IMR-90 (cell line): Measurements from ENCODE around the gene NECTIN2. TPM values are rescaled to one million over a fixed set of nuclear protein-coding genes. Genes with fewer than 3 reads are reported as not detected.

Experiments used
- ATAC-seq: fragments of 200-7000 bp; cut with Tn5 transposase; 2 replicates; pipeline ENCODE4 v1.9.1; 2020; ENCODE audit warnings: low read depth, mild to moderate bottlenecking, moderate library complexity
- BruUV-seq: library from RNA; stranded (reverse); fragments of 400-500 nt; replicated peaks from 2 replicates; lab custom pipeline; 2021; lab: Mats Ljungman, UMichigan
- CTCF ChIA-PET: fragments of 300-600 bp; formaldehyde crosslinking; extraction: SDS; loops from one replicate; lab custom pipeline; 2021; ENCODE audit warnings: antibody characterized with exemption; lab: Yijun Ruan, JAX
- POLR2A ChIA-PET: fragments of 300-600 bp; sonication (Branson Sonifier 250); formaldehyde crosslinking; loops from one replicate; lab custom pipeline; 2022; ENCODE audit warnings: antibody characterized with exemption; ENCODE audit not compliant: unreplicated experiment; lab: Charles Lee
- DNase-seq: peaks from one replicate; pipeline ENCODE4 v3.0.0; 2013
- H2AFZ ChIP-seq: replicated peaks from 2 replicates; pipeline ENCODE3; 2013; ENCODE audit warnings: low read length, mild to moderate bottlenecking; ENCODE audit not compliant: poor library complexity
- H2AK5ac ChIP-seq: 2 replicates; pipeline ENCODE4 v1.6.1; 2013; ENCODE audit warnings: low read depth, low read length, inconsistent platforms
- H2AK9ac ChIP-seq: replicated peaks from 2 replicates; pipeline ENCODE3; 2013; ENCODE audit warnings: mild to moderate bottlenecking, low read depth, low read length, moderate library complexity; ENCODE audit not compliant: poor library complexity
- H2BK120ac ChIP-seq: 2 replicates; pipeline ENCODE4 v1.6.1; 2013; ENCODE audit warnings: low read depth, low read length, inconsistent platforms
- H2BK15ac ChIP-seq: 3 replicates; pipeline ENCODE4 v1.6.1; 2013; ENCODE audit warnings: low read depth, low read length, inconsistent platforms
- H2BK20ac ChIP-seq: 2 replicates; pipeline ENCODE4 v1.6.1; 2013; ENCODE audit warnings: low read depth, mild to moderate bottlenecking, inconsistent platforms, low read length, moderate library complexity
- H2BK5ac ChIP-seq: 2 replicates; pipeline ENCODE4 v1.6.1; 2013; ENCODE audit warnings: mild to moderate bottlenecking, low read depth, low read length, inconsistent platforms; ENCODE audit not compliant: poor library complexity, severe bottlenecking
- H3K14ac ChIP-seq: replicated peaks from 2 replicates; pipeline ENCODE4 v1.6.1; 2013; ENCODE audit warnings: low read depth, low read length, inconsistent platforms
- H3K18ac ChIP-seq: 2 replicates; pipeline ENCODE4 v1.6.1; 2013; ENCODE audit warnings: low read depth, low read length, control low read depth
- H3K23ac ChIP-seq: 2 replicates; pipeline ENCODE4 v1.6.1; 2013; ENCODE audit warnings: low read depth, low read length, inconsistent platforms
- H3K27ac ChIP-seq: 2 replicates; pipeline ENCODE4 v1.5.1; 2013; ENCODE audit warnings: mild to moderate bottlenecking, control low read depth, low read length; ENCODE audit not compliant: insufficient read depth
- H3K27me3 ChIP-seq: 2 replicates; pipeline ENCODE4 v1.6.1; 2013; ENCODE audit warnings: low read length; ENCODE audit not compliant: control insufficient read depth, insufficient read depth
- H3K36me3 ChIP-seq: 2 replicates; pipeline ENCODE4 v1.6.1; 2013; ENCODE audit warnings: low read length, mixed read lengths; ENCODE audit not compliant: control insufficient read depth, insufficient read depth
- H3K4ac ChIP-seq: 2 replicates; pipeline ENCODE4 v1.6.1; 2013; ENCODE audit warnings: low read depth, low read length, inconsistent platforms
- H3K4me1 ChIP-seq: 2 replicates; pipeline ENCODE4 v1.6.1; 2013; ENCODE audit warnings: low read length, mixed read lengths; ENCODE audit not compliant: control insufficient read depth, insufficient read depth
- H3K4me2 ChIP-seq: 2 replicates; pipeline ENCODE4 v1.6.1; 2013; ENCODE audit warnings: low read depth, mild to moderate bottlenecking, control low read depth, low read length, moderate library complexity
- H3K4me3 ChIP-seq: 2 replicates; pipeline ENCODE4 v1.5.1; 2013; ENCODE audit warnings: low read depth, mild to moderate bottlenecking, control low read depth, low read length, moderate library complexity; ENCODE audit not compliant: insufficient read depth
- H3K56ac ChIP-seq: 2 replicates; pipeline ENCODE4 v1.6.1; 2013; ENCODE audit warnings: low read length, inconsistent platforms; ENCODE audit not compliant: insufficient read depth; ENCODE audit errors: extremely low read depth
- H3K79me1 ChIP-seq, 2 experiments: 2 replicates each; pipeline ENCODE4 v1.6.1; 2013; ENCODE audit warnings: low read length in 2 of 2, inconsistent platforms in 1 of 2, low read depth in 1 of 2
- H3K9ac ChIP-seq: 2 replicates; pipeline ENCODE4 v1.6.1; 2013; ENCODE audit warnings: low read depth, low read length, control low read depth
- H3K9me1 ChIP-seq: 2 replicates; pipeline ENCODE4 v1.6.1; 2013; ENCODE audit warnings: low read length, inconsistent platforms; ENCODE audit not compliant: insufficient read depth
- H3K9me3 ChIP-seq: 2 replicates; pipeline ENCODE4 v1.6.1; 2013; ENCODE audit warnings: low read length; ENCODE audit not compliant: control insufficient read depth, insufficient read depth
- H4K20me1 ChIP-seq: 2 replicates; pipeline ENCODE4 v1.6.1; 2013; ENCODE audit warnings: low read length, inconsistent platforms; ENCODE audit not compliant: insufficient read depth
- H4K5ac ChIP-seq: 2 replicates; pipeline ENCODE4 v1.6.1; 2013; ENCODE audit warnings: mild to moderate bottlenecking, low read depth, low read length, control low read depth
- H4K8ac ChIP-seq, 2 experiments: 2 replicates each; pipeline ENCODE4 v1.6.1; 2013; ENCODE audit warnings: low read depth in 2 of 2, low read length in 2 of 2, control low read depth in 1 of 2, inconsistent platforms in 1 of 2
- H4K91ac ChIP-seq: 2 replicates; pipeline ENCODE4 v1.6.1; 2013; ENCODE audit warnings: low read depth, low read length, inconsistent platforms; ENCODE audit not compliant: insufficient read depth
- BHLHE40 ChIP-seq: fragments of 150-350 bp; IDR thresholded peaks from 2 replicates; pipeline ENCODE4 v1.6.1; 2016; ENCODE audit warnings: mild to moderate bottlenecking, low read depth, low read length
- CEBPB ChIP-seq: IDR thresholded peaks from 2 replicates; pipeline ENCODE4 v1.6.1; 2012; ENCODE audit warnings: low read depth, low read length, improper control_type of control experiment
- CHD1 ChIP-seq: IDR thresholded peaks from 2 replicates; pipeline ENCODE4 v1.6.1; 2012; ENCODE audit warnings: low read depth, low read length, improper control_type of control experiment
- FOS ChIP-seq: fragments of 150-350 bp; IDR thresholded peaks from 2 replicates; pipeline ENCODE4 v1.6.1; 2016; ENCODE audit warnings: low read depth, low read length
- MAFK ChIP-seq: IDR thresholded peaks from 2 replicates; pipeline ENCODE4 v1.6.1; 2012; ENCODE audit warnings: low read depth, low read length, improper control_type of control experiment
- MAZ ChIP-seq: IDR thresholded peaks from 2 replicates; pipeline ENCODE4 v1.6.1; 2012; ENCODE audit warnings: low read depth, mild to moderate bottlenecking, low read length, improper control_type of control experiment, moderate library complexity, borderline replicate concordance
- MXI1 ChIP-seq: IDR thresholded peaks from 2 replicates; pipeline ENCODE4 v1.6.1; 2012; ENCODE audit warnings: low read depth, mild to moderate bottlenecking, low read length, moderate library complexity, borderline replicate concordance
- NFE2L2 ChIP-seq: fragments of 150-350 bp; IDR thresholded peaks from 2 replicates; pipeline ENCODE4 v1.6.1; 2016; ENCODE audit warnings: low read depth, mild to moderate bottlenecking, low read length
- POLR2A ChIP-seq: IDR thresholded peaks from 2 replicates; pipeline ENCODE4 v1.6.1; 2012; ENCODE audit warnings: mild to moderate bottlenecking, low read depth, low read length
- RAD21 ChIP-seq: IDR thresholded peaks from 2 replicates; pipeline ENCODE4 v1.6.1; 2012; ENCODE audit warnings: low read length, improper control_type of control experiment
- RCOR1 ChIP-seq: IDR thresholded peaks from 2 replicates; pipeline ENCODE4 v1.6.1; 2012; ENCODE audit warnings: mild to moderate bottlenecking, low read length, improper control_type of control experiment; ENCODE audit not compliant: insufficient replicate concordance
- RFX5 ChIP-seq: IDR thresholded peaks from 2 replicates; pipeline ENCODE4 v1.8.0; 2012; ENCODE audit warnings: low read depth, mild to moderate bottlenecking, low read length, moderate library complexity
- SMC3 ChIP-seq: fragments of 150-350 bp; IDR thresholded peaks from 2 replicates; pipeline ENCODE4 v1.6.1; 2016; ENCODE audit warnings: low read depth, mild to moderate bottlenecking, antibody characterized with exemption, low read length, moderate library complexity
- WGBS, 2 experiments: methylation state at CpG; one replicate each; pipeline versions ENCODE4 v1.1.5 to v1.1.7; 2013; ENCODE audit warnings: missing lambda C conversion rate in 2 of 2; ENCODE audit not compliant: insufficient read length in 1 of 2; ENCODE audit errors: extremely low coverage in 2 of 2; 5-methylcytosine and 5-hydroxymethylcytosine counted together
- dilution Hi-C: fragments of 300-500 bp; cut with HindIII; formaldehyde crosslinking; loops from one replicate; pipeline ENCODE4 v1.14.3; 2018; ENCODE audit warnings: low sequenced_read_pairs; ENCODE audit not compliant: unreplicated experiment
- in situ Hi-C: fragments of 300-500 bp; cut with MboI; formaldehyde crosslinking; loops from 3 replicates; pipeline ENCODE4 v1.14.3; 2019; ENCODE audit warnings: low sequenced_read_pairs, inconsistent platforms, mixed read lengths
- intact Hi-C: fragments of 100-400 bp; cut with micrococcal nuclease; formaldehyde crosslinking; loops from 2 replicates; pipeline ENCODE4 v1.10.0; 2022
- polyA plus RNA-seq, 3 experiments: library from polyadenylated mRNA; depleted of rRNA; stranded (reverse); fragments of >200 nt; gene quantifications; 2 replicates each; pipeline ENCODE4 v1.2.3, GENCODE V29; 2012; ENCODE audit warnings: low replicate concordance in 1 of 3
- total RNA-seq: library from RNA; depleted of rRNA; stranded (reverse); fragments of >200 nt; gene quantifications from 2 replicates; pipeline ENCODE4 v1.2.3, GENCODE V29; 2012
- TF ChIP-seq, protein P1 (sequence below): fragments of 150-350 bp; IDR thresholded peaks from 2 replicates; pipeline ENCODE4 v1.6.1; 2017; ENCODE audit warnings: mild to moderate bottlenecking, antibody characterized with exemption, low read length, low read depth
- TF ChIP-seq, protein P2 (sequence below): conservative IDR thresholded peaks from 2 replicates; pipeline ENCODE4 v1.5.1; 2012; ENCODE audit warnings: mild to moderate bottlenecking, low read depth, low read length, improper control_type of control experiment
- TF ChIP-seq, protein P3 (sequence below): fragments of 150-350 bp; IDR thresholded peaks from 2 replicates; pipeline ENCODE4 v1.6.1; 2016; ENCODE audit warnings: low read depth, mild to moderate bottlenecking, low read length, moderate library complexity, borderline replicate concordance

The NECTIN2 gene
- total and polyA plus RNA-seq, 2 of the 4 experiments (the other 2 are of a cell fraction), result 77.8 to 170 TPM

DNA sequence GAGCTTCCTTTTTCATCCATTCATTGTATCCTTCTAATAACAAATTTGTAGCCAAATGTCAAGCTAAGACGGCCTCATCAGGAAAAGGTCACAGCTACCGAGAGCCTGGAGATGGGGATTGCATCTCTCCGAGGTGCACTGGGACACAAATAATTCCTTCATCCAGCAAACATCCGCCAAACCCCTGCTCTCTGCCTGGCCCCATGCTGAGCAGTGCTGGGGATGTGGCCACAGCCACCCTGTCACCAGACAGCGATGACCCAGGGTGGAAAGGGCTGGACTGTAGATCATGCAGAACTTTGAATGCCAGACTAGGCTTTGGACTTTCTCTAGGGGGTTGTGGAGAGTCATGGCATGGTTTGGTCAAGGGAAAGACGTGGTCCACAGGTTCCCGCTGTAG lies 46.8 kb downstream of the NECTIN2 start:
- Histone ChIP-seq H3K36me3 (peaks cover 45% of the 10 kb centered on the region), H3K9ac (no peak overlapping the region), H4K20me1 (peaks cover 10% of the 10 kb centered on the region), H2AK9ac (no peak overlapping the region), H2BK120ac (no peak overlapping the region), H4K5ac (no peak overlapping the region), H2BK15ac (no peak overlapping the region), H2BK20ac (no peak overlapping the region), H4K91ac (no peak overlapping the region), H3K4me3 (no peak overlapping the region), H3K4me2 (no peak overlapping the region), H3K56ac (no peak overlapping the region), H4K8ac (no peak overlapping the region), H2BK5ac (no peak overlapping the region), H3K4me1 (peaks cover 4% of the 10 kb centered on the region), H2AK5ac (no peak overlapping the region), H3K9me3 (no peaks in the 10 kb centered on the region), H3K27me3 (no peaks in the 10 kb centered on the region), H3K27ac (no peak overlapping the region), H3K23ac (no peak overlapping the region), H3K9me1 (peaks cover 7% of the 10 kb centered on the region), H3K18ac (no peak overlapping the region), H3K4ac (no peak overlapping the region), H2AFZ (no peak overlapping the region), H3K14ac (no peak overlapping the region), H3K79me1 (peaks cover 20 to 43% of the 10 kb centered on the region in 2 experiments)
- BruUV-seq, result no TSS peak
- 100% methylated on average over 3 of the region's 7 CpGs; no CpG with 5 or more reads in 1 of the 2 experiments for WGBS, 2 experiments
- ChIA-PET POLR2A (no interaction called here), CTCF (interaction anchor here (0.8 kb wide), 1 partner anchor 59 kb away, joined by 4 read pairs; no protein-coding TSS in a partner anchor)
- no peak for TF ChIP-seq CHD1
- no peak for TF ChIP-seq MXI1
- TF ChIP-seq RFX5, result no peak
- TF ChIP-seq, protein P1, sequence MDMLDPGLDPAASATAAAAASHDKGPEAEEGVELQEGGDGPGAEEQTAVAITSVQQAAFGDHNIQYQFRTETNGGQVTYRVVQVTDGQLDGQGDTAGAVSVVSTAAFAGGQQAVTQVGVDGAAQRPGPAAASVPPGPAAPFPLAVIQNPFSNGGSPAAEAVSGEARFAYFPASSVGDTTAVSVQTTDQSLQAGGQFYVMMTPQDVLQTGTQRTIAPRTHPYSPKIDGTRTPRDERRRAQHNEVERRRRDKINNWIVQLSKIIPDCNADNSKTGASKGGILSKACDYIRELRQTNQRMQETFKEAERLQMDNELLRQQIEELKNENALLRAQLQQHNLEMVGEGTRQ, result no peak
- TF ChIP-seq SMC3, result no peak
- no peak for TF ChIP-seq MAZ
- TF ChIP-seq FOS, result no peak
- no peak for TF ChIP-seq RAD21
- TF ChIP-seq RCOR1, result no peak
- TF ChIP-seq, protein P2, sequence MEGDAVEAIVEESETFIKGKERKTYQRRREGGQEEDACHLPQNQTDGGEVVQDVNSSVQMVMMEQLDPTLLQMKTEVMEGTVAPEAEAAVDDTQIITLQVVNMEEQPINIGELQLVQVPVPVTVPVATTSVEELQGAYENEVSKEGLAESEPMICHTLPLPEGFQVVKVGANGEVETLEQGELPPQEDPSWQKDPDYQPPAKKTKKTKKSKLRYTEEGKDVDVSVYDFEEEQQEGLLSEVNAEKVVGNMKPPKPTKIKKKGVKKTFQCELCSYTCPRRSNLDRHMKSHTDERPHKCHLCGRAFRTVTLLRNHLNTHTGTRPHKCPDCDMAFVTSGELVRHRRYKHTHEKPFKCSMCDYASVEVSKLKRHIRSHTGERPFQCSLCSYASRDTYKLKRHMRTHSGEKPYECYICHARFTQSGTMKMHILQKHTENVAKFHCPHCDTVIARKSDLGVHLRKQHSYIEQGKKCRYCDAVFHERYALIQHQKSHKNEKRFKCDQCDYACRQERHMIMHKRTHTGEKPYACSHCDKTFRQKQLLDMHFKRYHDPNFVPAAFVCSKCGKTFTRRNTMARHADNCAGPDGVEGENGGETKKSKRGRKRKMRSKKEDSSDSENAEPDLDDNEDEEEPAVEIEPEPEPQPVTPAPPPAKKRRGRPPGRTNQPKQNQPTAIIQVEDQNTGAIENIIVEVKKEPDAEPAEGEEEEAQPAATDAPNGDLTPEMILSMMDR, result no peak
- TF ChIP-seq POLR2A, result no peak
- TF ChIP-seq MAFK, result no peak
- TF ChIP-seq, protein P3, sequence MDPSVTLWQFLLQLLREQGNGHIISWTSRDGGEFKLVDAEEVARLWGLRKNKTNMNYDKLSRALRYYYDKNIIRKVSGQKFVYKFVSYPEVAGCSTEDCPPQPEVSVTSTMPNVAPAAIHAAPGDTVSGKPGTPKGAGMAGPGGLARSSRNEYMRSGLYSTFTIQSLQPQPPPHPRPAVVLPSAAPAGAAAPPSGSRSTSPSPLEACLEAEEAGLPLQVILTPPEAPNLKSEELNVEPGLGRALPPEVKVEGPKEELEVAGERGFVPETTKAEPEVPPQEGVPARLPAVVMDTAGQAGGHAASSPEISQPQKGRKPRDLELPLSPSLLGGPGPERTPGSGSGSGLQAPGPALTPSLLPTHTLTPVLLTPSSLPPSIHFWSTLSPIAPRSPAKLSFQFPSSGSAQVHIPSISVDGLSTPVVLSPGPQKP, result no peak
- no peak for TF ChIP-seq BHLHE40
- TF ChIP-seq CEBPB, result no peak
- TF ChIP-seq NFE2L2, result no peak
- no peak for ATAC-seq
- intact Hi-C loops, result no loop called here
- dilution Hi-C loops, result no loop called here
- in situ Hi-C loops, result no loop called here
- DNase-seq, result no peak
